CD4-positive, alpha-beta T cell (primary cell): ENCODE results near the gene USP37. TPM values are rescaled to one million over a fixed set of nuclear protein-coding genes. Genes with fewer than 3 reads are reported as not detected.

ENCODE experiments used
- ATAC-seq: fragments of 200-7000 bp; cut with Tn5 transposase; one replicate; pipeline ENCODE4 v1.10.0; 2022; ENCODE audit warnings: mild to moderate bottlenecking; ENCODE audit not compliant: poor library complexity
- CTCF ChIA-PET: fragments of 350-600 bp; sonication (Branson Sonifier 250); formaldehyde crosslinking; loops from one replicate; lab custom pipeline; 2021; ENCODE audit warnings: antibody characterized with exemption, inconsistent platforms; lab: Charles Lee
- POLR2A ChIA-PET: fragments of 350-600 bp; sonication (Branson Sonifier 250); formaldehyde crosslinking; loops from one replicate; lab custom pipeline; 2021; ENCODE audit warnings: antibody characterized with exemption, inconsistent platforms; lab: Charles Lee
- DNase-seq, 14 experiments: peaks; one replicate each; pipeline ENCODE4 v3.0.0-alpha.2; 2013 to 2020; ENCODE audit warnings: mixed read lengths in 2 of 14
- H3K27ac ChIP-seq, 2 donors: one replicate each; pipeline versions ENCODE4 v1.5.1 to v1.7.0; 2013; ENCODE audit warnings: low read length in 2 of 2, low read depth in 1 of 2, mild to moderate bottlenecking in 1 of 2
- H3K27me3 ChIP-seq, 2 experiments: 1 replicate in 1 of 2; 2 replicates in 1 of 2; pipeline versions ENCODE4 v1.6.1 to v1.7.0; 2013; ENCODE audit warnings: low read length in 2 of 2, control low read depth in 1 of 2, mild to moderate bottlenecking in 1 of 2, moderate library complexity in 1 of 2; ENCODE audit not compliant: insufficient read depth in 2 of 2, control insufficient read depth in 1 of 2
- H3K36me3 ChIP-seq: one replicate; pipeline ENCODE4 v1.6.1; 2013; ENCODE audit warnings: low read length, control low read depth; ENCODE audit not compliant: insufficient read depth
- H3K4me1 ChIP-seq: one replicate; pipeline ENCODE4 v1.6.1; 2013; ENCODE audit warnings: low read length, control low read depth; ENCODE audit not compliant: insufficient read depth
- H3K4me3 ChIP-seq: one replicate; pipeline ENCODE4 v1.5.1; 2013; ENCODE audit warnings: mild to moderate bottlenecking, low read length, moderate library complexity
- H3K9me3 ChIP-seq, 2 experiments: 1 replicate in 1 of 2; 2 replicates in 1 of 2; pipeline versions ENCODE4 v1.6.1 to v1.7.0; 2013; ENCODE audit warnings: low read length in 2 of 2, mild to moderate bottlenecking in 2 of 2, control low read depth in 1 of 2, moderate library complexity in 1 of 2; ENCODE audit not compliant: control insufficient read depth in 1 of 2, insufficient read depth in 1 of 2
- H3K27ac Mint-ChIP-seq: one replicate; pipeline ENCODE4 v1.8.0; 2020; ENCODE audit warnings: mixed read lengths
- H3K27me3 Mint-ChIP-seq: one replicate; pipeline ENCODE4 v1.8.0; 2021; ENCODE audit warnings: mixed read lengths
- H3K36me3 Mint-ChIP-seq: one replicate; pipeline ENCODE4 v1.8.0; 2021; ENCODE audit warnings: low read depth, mixed read lengths
- H3K4me1 Mint-ChIP-seq: one replicate; pipeline ENCODE4 v1.8.0; 2021; ENCODE audit warnings: low read depth, mixed read lengths
- H3K4me3 Mint-ChIP-seq: one replicate; pipeline ENCODE4 v1.8.0; 2020; ENCODE audit warnings: mild to moderate bottlenecking, mixed read lengths
- H3K9me3 Mint-ChIP-seq: one replicate; pipeline ENCODE4 v1.8.0; 2020; ENCODE audit warnings: mixed read lengths
- intact Hi-C, 2 experiments: fragments of 100-400 bp; cut with DNase I in 1 of 2; cut with micrococcal nuclease in 1 of 2; formaldehyde crosslinking; loops; one replicate each; pipeline versions ENCODE4 v1.15.1 to v1.9.0; 2023 to 2025; cut with DNase I, micrococcal nuclease
- total RNA-seq, 174 experiments: library from RNA in 2 of 174; stranded (reverse) in 2 of 174; gene quantifications; one replicate each; pipeline ENCODE4 v1.2.3 and lab custom pipeline; 2021 to 2026
- TF ChIP-seq, protein P1 (sequence below): fragments of 200-600 bp; IDR thresholded peaks from one replicate; pipeline ENCODE4 v1.8.0; 2022; ENCODE audit warnings: antibody characterized with exemption, mild to moderate bottlenecking

Gene USP37
- total RNA-seq, 2 experiments from 2014 or later, result 20.2 to 24.4 TPM

DNA sequence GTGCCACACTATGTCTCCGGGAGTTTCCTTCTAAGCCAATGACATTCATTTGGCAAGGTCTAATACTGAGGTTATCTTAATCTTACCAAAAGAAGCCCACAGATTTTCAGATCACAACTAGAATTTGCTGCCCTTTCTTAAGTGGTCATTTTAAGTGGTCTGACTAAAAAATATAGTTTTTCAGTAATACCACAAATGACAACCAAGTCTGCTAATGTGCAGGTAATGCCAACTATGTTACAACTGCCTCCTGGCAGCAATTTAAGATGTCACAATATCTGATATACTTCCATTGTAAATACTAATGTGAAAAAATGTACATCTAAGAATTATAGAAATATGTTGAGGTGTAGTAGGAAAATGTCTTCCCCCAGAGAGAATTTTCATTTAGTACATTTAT is 49.3 kb downstream of the USP37 start:
- Histone ChIP-seq H3K27ac (no peak overlapping the region), H3K36me3 (peaks cover 10% of the 10 kb centered on the region), H3K27me3 (no peaks in the 10 kb centered on the region), H3K9me3 (no peaks in the 10 kb centered on the region), H3K4me1 (no peaks in the 10 kb centered on the region), H3K4me3 (no peak overlapping the region)
- Mint-ChIP-seq H3K27ac (no peak overlapping the region), H3K4me3 (no peak overlapping the region), H3K36me3 (peaks cover 20% of the 10 kb centered on the region), H3K4me1 (peaks cover 5% of the 10 kb centered on the region), H3K27me3 (no peaks in the 10 kb centered on the region), H3K9me3 (no peaks in the 10 kb centered on the region)
- ATAC-seq (no peak), DNase-seq (no peak)
- POLR2A ChIA-PET, result no interaction called here
- TF ChIP-seq, protein P1, sequence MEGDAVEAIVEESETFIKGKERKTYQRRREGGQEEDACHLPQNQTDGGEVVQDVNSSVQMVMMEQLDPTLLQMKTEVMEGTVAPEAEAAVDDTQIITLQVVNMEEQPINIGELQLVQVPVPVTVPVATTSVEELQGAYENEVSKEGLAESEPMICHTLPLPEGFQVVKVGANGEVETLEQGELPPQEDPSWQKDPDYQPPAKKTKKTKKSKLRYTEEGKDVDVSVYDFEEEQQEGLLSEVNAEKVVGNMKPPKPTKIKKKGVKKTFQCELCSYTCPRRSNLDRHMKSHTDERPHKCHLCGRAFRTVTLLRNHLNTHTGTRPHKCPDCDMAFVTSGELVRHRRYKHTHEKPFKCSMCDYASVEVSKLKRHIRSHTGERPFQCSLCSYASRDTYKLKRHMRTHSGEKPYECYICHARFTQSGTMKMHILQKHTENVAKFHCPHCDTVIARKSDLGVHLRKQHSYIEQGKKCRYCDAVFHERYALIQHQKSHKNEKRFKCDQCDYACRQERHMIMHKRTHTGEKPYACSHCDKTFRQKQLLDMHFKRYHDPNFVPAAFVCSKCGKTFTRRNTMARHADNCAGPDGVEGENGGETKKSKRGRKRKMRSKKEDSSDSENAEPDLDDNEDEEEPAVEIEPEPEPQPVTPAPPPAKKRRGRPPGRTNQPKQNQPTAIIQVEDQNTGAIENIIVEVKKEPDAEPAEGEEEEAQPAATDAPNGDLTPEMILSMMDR, result no peak
- intact Hi-C loops, result loop anchor here in 1 of 2 experiments (5.0 kb wide), 1 partner anchor 112 kb away; no protein-coding TSS in a partner anchor
- CTCF ChIA-PET, result no interaction called here

DNA sequence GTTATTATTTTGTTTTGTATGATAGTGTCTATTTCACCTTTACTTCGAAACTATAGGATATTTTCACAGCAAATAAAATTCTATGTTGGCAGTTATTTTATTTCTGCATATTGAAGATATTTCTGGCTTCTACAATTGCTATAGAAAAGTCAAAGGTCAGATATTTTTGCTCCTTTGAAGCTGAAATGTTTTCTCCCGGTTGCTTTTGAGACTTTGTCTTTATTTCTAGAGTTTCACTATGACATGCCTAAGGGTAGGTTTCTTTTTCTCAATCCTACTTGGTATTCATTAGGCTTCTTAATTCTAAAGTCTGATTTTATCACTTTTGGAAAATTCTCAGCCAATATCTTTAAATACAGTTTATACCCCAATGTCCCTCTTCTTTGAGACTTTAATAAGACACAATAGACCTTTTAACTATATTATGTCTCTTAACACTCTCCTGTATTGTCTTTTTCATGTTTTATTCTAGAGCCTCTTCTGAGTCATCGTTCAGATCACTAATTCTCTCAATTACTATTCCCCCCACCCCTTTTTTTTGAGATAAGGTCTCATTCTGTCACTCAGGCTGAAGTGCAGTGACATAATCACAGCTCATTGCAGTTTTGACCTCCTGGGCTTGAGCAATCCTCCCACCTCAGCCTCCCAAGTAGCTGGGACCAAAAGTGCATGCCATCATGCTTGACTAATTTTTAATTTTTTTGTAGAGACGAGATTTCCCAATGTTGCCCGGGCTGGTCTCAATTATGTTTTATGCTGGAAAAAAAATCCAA is 50.5 kb downstream of the USP37 start:
- Histone ChIP-seq H3K27ac (no peak overlapping the region), H3K36me3 (peaks cover 12% of the 10 kb centered on the region), H3K4me1 (no peaks in the 10 kb centered on the region), H3K9me3 (no peaks in the 10 kb centered on the region), H3K27me3 (no peaks in the 10 kb centered on the region), H3K4me3 (no peak overlapping the region)
- CTCF ChIA-PET, result interaction anchor here (0.9 to 1.3 kb wide), 3 partner anchors 11 to 21 kb away, joined by 3 to 4 read pairs (median 3); no protein-coding TSS in a partner anchor
- H3K9me3 Mint-ChIP-seq, result no peaks in the 10 kb centered on the region
- peaks cover 13% of the 10 kb centered on the region for H3K36me3 Mint-ChIP-seq
- TF ChIP-seq, protein P1, result no peak
- intact Hi-C loops, result loop anchor here in 1 of 2 experiments (5.0 kb wide), 1 partner anchor 110 kb away; no protein-coding TSS in a partner anchor
- no peak for DNase-seq
- H3K4me3 Mint-ChIP-seq, result no peak overlapping the region
- POLR2A ChIA-PET, result no interaction called here
- no peak overlapping the region for H3K27ac Mint-ChIP-seq
- H3K27me3 Mint-ChIP-seq, result no peaks in the 10 kb centered on the region
- no peak for ATAC-seq
- H3K4me1 Mint-ChIP-seq, result peaks cover 5% of the 10 kb centered on the region

DNA sequence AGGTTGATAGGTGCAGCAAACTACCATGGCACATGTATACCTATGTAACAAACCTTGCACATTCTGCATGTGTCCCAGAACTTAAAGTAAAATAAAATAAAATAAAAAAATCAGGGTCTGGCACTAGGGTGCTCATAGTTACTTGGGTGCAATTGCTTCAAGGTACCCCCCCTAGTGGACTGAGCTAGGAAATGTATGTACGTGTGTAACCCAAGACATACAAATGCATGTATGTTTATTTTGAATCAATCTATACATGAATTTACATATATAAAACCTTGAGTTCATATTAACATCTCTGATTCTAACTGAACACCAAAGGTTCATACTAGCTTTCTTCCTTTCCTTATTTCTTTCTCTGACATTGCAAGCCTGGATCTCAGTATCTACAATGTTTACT is 51.5 kb downstream of the USP37 start:
- H3K4me1 Mint-ChIP-seq, result peaks cover 5% of the 10 kb centered on the region
- H3K4me1 ChIP-seq, result no peaks in the 10 kb centered on the region
- H3K27me3 Mint-ChIP-seq, result no peaks in the 10 kb centered on the region
- H3K4me3 Mint-ChIP-seq, result no peak overlapping the region
- H3K9me3 Mint-ChIP-seq, result no peaks in the 10 kb centered on the region
- peaks cover 5% of the 10 kb centered on the region for H3K36me3 ChIP-seq
- DNase-seq, result peak in 5 of 14 experiments; percentile 3 to 66 (median 48)
- H3K9me3 ChIP-seq, result no peaks in the 10 kb centered on the region
- H3K27me3 ChIP-seq, result no peaks in the 10 kb centered on the region
- H3K4me3 ChIP-seq, result no peak overlapping the region
- intact Hi-C loops, result loop anchor here (1.0 to 5.0 kb wide), 2 partner anchors 109 to 110 kb away; no protein-coding TSS in a partner anchor
- no peak overlapping the region for H3K27ac ChIP-seq
- TF ChIP-seq, protein P1, result peak; percentile 64
- no peak overlapping the region for H3K27ac Mint-ChIP-seq
- peaks cover 14% of the 10 kb centered on the region for H3K36me3 Mint-ChIP-seq
- ChIA-PET POLR2A (interaction anchor here (0.9 to 1.0 kb wide), 2 partner anchors 109 to 110 kb away, joined by 4 read pairs; no protein-coding TSS in a partner anchor), CTCF (interaction anchor here (0.9 to 1.3 kb wide), 3 partner anchors 12 to 20 kb away, joined by 3 to 4 read pairs (median 3); no protein-coding TSS in a partner anchor)
- ATAC-seq, result peak; percentile 75
